ENCODE measurements around the gene CPM. TPM values are rescaled to one million over a fixed set of nuclear protein-coding genes. Genes with fewer than 3 reads are reported as not detected.

CPM gene
- total RNA-seq, 1 donor: 17.1 TPM

DNA sequence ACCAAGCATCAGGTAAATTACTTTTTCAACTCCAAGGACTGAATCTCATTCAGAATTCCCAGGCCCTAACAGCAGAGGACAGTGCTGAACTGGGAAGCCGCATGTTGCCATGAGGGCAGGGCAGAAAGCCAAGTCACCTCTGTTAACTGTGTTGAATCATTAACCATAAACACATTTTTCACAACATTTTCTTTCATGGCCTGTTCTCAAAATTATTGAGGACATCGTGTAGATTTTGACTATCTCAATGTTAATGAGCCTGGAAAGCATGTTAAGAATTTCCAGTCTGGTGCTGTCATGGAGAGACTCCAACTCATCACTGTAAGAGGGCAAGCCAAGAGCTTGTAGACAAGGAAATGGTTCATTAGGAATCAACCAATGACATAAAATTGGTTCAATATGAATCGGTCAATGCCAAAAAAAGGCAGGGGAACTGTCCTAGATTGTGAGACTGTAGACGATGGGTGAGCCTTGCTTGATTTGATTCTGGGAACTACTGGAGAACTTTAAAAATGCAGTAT, 33.7 kb downstream of the CPM start:
- H3K4me3 ChIP-seq (ENCODE audit: low read depth, low read length): no peak overlapping the region
- TF ChIP-seq CTCF (IDR thresholded peaks at IDR 0.05; ENCODE audit: insufficient read depth, low read length): peak; percentile 78
- peak; percentile 86 for DNase-seq (ENCODE audit: low read depth)

DNA sequence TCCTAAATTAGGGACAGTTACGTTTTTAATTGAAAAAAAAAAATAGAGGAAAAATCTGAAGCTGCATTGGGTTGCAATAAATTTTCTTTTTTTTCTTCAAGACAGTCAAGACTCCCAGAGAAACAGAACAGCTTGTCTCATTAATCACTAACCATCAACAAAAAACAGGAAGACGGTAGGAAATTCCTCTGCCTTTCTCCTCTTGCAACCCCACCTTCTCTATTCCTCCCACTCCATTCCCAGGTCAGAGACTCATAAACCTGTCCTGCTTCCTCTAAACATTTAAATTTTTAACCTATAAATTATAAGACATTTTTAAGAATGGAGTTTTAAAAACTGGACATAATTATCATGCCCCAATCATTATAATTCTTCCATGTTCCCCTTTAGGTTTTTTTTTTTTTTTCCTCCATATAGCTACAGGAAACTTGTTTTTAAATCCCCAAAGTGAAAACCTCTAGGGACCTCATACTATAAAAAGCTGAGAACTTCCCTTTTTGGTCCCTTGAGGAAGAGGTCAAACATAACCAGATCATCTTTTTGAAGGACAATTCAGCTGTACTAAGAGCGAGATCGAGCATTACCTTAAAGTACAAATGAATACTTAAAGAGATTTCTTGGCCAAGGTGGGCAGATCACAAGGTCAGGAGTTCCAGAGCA, 36.0 kb downstream of the CPM start:
- H3K4me3 ChIP-seq (ENCODE audit: low read depth, low read length): no peak overlapping the region
- DNase-seq (ENCODE audit: low read depth): no peak
- no peak for TF ChIP-seq CTCF (IDR thresholded peaks at IDR 0.05; ENCODE audit: insufficient read depth, low read length)

DNA sequence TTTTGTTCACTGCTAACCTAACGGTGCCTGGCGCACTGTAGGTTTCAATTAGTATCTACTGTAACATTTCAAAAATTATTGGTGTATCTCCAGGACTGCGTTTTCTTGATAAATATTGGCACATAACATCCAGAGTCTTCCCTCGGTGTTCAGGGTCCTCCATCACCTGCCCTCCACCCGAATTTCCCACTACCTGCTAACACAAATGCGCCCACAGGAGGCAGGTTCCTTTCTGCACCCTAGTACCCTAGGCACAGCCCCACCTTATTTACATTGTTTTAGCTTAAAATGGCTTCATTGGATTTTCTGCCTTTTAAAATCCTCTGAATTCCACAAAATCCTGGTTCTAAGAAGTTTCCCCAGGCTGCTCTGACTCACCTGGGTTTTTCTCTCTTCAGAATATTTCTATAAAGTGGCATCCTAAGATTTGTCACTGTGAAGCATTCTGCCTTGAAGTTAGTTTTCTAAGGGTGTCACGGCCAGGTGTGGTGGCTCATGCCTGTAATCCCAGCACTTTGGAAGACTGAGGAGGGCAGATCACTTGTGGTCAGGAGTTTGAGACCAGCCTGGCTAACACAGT, 38.6 kb downstream of the CPM start:
- H3K4me3 ChIP-seq (ENCODE audit: low read depth, low read length): no peak overlapping the region
- no peak for TF ChIP-seq CTCF (IDR thresholded peaks at IDR 0.05; ENCODE audit: insufficient read depth, low read length)
- no peak for DNase-seq (ENCODE audit: low read depth)

DNA sequence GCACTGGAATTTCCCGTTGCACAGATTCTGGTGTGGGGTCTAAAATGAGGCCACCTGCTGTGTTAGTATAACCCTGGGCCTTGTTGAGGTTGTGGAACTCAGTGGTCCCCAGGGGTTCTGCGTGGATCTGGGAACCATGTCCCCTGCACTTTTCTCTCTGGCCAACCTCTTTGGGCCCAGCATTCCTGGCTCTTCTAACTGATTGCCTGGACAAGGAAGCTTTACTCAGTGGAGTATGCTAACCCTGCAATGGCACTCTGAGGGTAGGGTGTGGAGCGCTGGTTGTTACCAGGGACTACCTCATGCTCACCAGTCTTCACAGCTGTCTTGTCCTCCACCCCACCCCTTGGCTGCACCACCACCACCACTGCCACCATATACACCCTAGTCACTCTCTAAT, 39.2 kb downstream of the CPM start:
- TF ChIP-seq CTCF (IDR thresholded peaks at IDR 0.05; ENCODE audit: insufficient read depth, low read length): no peak
- no peak for DNase-seq (ENCODE audit: low read depth)

GRCh38 chr12:68893201-68893600, 39.8 kb downstream of the CPM start:
- no peak overlapping the region for H3K4me3 ChIP-seq (ENCODE audit: low read depth, low read length)
- TF ChIP-seq CTCF (IDR thresholded peaks at IDR 0.05; ENCODE audit: insufficient read depth, low read length): no peak
- no peak for DNase-seq (ENCODE audit: low read depth)

More for the DNA sequence above, 39.2 kb downstream of the CPM start:
- H3K4me3 ChIP-seq (ENCODE audit: low read depth, low read length): no peak overlapping the region

DNA sequence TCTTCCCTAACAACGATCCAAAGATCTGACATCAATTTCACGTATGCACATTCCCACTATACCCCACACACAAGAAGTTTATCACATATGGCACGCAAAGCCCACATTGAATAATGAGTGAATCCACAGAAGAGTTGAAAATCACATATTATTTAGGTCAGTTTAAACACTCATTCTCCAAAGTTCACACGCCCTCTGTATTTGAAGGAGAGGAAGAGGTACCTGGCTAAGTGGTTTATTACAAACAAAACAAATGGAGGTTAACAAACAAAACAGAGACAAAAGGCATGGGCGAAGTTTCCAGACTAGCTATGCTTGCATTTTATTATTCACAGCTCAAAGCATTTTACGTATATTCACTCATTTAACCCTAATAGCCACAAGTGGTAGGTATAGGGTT, 41.8 kb downstream of the CPM start:
- no peak for DNase-seq (ENCODE audit: low read depth)
- H3K4me3 ChIP-seq (ENCODE audit: low read depth, low read length): no peak overlapping the region
- no peak for TF ChIP-seq CTCF (IDR thresholded peaks at IDR 0.05; ENCODE audit: insufficient read depth, low read length)
